Measurements from ENCODE around the gene KLHL29.

DNA sequence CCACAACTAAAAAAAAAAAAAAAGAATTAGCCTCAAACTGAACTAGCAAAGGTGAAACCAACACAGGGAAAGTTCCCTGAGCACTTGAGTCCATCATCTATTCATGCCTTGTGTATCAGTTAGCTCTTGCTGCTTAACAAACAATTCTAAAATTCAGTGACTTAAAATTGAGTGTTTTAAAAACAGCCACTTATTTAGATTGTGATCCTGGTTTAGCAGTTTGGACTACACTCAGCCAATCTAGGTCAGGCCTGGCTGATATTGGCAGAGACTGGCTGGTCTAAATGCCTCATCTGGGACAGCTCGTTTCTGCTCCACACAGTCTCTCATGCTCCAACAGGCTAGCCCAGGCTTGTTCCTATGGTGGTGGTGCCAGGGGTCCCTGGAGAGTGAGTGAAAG, 294.1 kb downstream of the KLHL29 start:
- TF ChIP-seq POLR2A (IDR thresholded peaks at IDR 0.05), result no peak
- TF ChIP-seq, protein P1, sequence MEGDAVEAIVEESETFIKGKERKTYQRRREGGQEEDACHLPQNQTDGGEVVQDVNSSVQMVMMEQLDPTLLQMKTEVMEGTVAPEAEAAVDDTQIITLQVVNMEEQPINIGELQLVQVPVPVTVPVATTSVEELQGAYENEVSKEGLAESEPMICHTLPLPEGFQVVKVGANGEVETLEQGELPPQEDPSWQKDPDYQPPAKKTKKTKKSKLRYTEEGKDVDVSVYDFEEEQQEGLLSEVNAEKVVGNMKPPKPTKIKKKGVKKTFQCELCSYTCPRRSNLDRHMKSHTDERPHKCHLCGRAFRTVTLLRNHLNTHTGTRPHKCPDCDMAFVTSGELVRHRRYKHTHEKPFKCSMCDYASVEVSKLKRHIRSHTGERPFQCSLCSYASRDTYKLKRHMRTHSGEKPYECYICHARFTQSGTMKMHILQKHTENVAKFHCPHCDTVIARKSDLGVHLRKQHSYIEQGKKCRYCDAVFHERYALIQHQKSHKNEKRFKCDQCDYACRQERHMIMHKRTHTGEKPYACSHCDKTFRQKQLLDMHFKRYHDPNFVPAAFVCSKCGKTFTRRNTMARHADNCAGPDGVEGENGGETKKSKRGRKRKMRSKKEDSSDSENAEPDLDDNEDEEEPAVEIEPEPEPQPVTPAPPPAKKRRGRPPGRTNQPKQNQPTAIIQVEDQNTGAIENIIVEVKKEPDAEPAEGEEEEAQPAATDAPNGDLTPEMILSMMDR (IDR thresholded peaks at IDR 0.05), result no peak
